OCI-LY7 (cell line): ENCODE data around the gene RBCK1. TPM values are rescaled to one million over a fixed set of nuclear protein-coding genes. Genes with fewer than 3 reads are reported as not detected.

Experiments used
- BruUV-seq: library from RNA; stranded (reverse); fragments of 400-500 nt; replicated peaks from 2 replicates; lab custom pipeline; 2021; lab: Mats Ljungman, UMichigan
- CTCF ChIA-PET: fragments of 300-600 bp; sonication (Branson Sonifier 250); formaldehyde crosslinking; loops from one replicate; lab custom pipeline; 2022; ENCODE audit warnings: antibody characterized with exemption; ENCODE audit not compliant: unreplicated experiment; lab: Charles Lee
- POLR2A ChIA-PET: fragments of 300-600 bp; sonication (Branson Sonifier 250); formaldehyde crosslinking; loops from one replicate; lab custom pipeline; 2022; ENCODE audit warnings: antibody characterized with exemption; lab: Charles Lee
- DNase-seq: peaks from one replicate; pipeline ENCODE4 v3.0.0-alpha.2; 2015; ENCODE audit warnings: low spot score
- H2AFZ ChIP-seq: fragments of 200-600 bp; sonication (generic), shearing (Covaris generic); 2 replicates; pipeline ENCODE4 v1.6.1; 2014; ENCODE audit warnings: mild to moderate bottlenecking, antibody characterized with exemption, low read length, moderate library complexity
- H3K27ac ChIP-seq: fragments of 200-600 bp; sonication (generic); 2 replicates; pipeline ENCODE4 v1.5.1; 2014; ENCODE audit warnings: mixed run types, low read depth, mild to moderate bottlenecking, moderate library complexity, low read length, inconsistent platforms; ENCODE audit not compliant: poor library complexity, severe bottlenecking
- H3K36me3 ChIP-seq: fragments of 200-600 bp; sonication (generic); 2 replicates; pipeline ENCODE4 v1.6.1; 2014; ENCODE audit warnings: mild to moderate bottlenecking, antibody characterized with exemption, low read length, moderate library complexity, mixed read lengths; ENCODE audit not compliant: insufficient read depth
- H3K4me1 ChIP-seq: fragments of 200-600 bp; sonication (generic); 2 replicates; pipeline ENCODE4 v1.5.1; 2014; ENCODE audit warnings: mild to moderate bottlenecking, low read length; ENCODE audit not compliant: insufficient read depth, poor library complexity, severe bottlenecking
- H3K4me2 ChIP-seq: fragments of 200-600 bp; sonication (generic); 2 replicates; pipeline ENCODE4 v1.6.1; 2014; ENCODE audit warnings: mild to moderate bottlenecking, low read length
- H3K4me3 ChIP-seq: fragments of 200-600 bp; sonication (generic); 2 replicates; pipeline ENCODE4 v1.5.1; 2014; ENCODE audit warnings: mild to moderate bottlenecking, low read depth, low read length; ENCODE audit not compliant: poor library complexity, severe bottlenecking
- H3K79me2 ChIP-seq: fragments of 200-600 bp; sonication (generic); 2 replicates; pipeline ENCODE4 v1.6.1; 2016; ENCODE audit warnings: low read depth, mild to moderate bottlenecking, low read length, moderate library complexity, mixed read lengths; ENCODE audit not compliant: insufficient read depth
- H3K9me2 ChIP-seq: fragments of 200-600 bp; sonication (generic); 2 replicates; pipeline ENCODE4 v1.6.1; 2016; ENCODE audit warnings: mild to moderate bottlenecking, low read length, mixed read lengths; ENCODE audit not compliant: insufficient read depth
- H3K9me3 ChIP-seq: fragments of 200-600 bp; sonication (generic); 2 replicates; pipeline ENCODE4 v1.6.1; 2014; ENCODE audit warnings: mild to moderate bottlenecking, mixed run types, low read length, mixed read lengths
- H4K20me1 ChIP-seq: fragments of 200-600 bp; sonication (generic); 2 replicates; pipeline ENCODE4 v1.6.1; 2014; ENCODE audit warnings: mild to moderate bottlenecking, antibody characterized with exemption, low read length, moderate library complexity, mixed read lengths; ENCODE audit not compliant: insufficient read depth
- EZH2phosphoT487 ChIP-seq: fragments of 200-600 bp; sonication (generic); IDR thresholded peaks from 2 replicates; pipeline ENCODE4 v1.6.1; 2018; ENCODE audit warnings: low read depth, borderline replicate concordance, mild to moderate bottlenecking, mixed run types, antibody characterized with exemption, low read length, moderate library complexity, mixed read lengths
- intact Hi-C: fragments of 100-400 bp; cut with micrococcal nuclease; formaldehyde crosslinking; loops from one replicate; pipeline ENCODE4 v1.10.0; 2022; ENCODE audit not compliant: unreplicated experiment
- total RNA-seq, 2 experiments: library from RNA; depleted of rRNA in 1 of 2; stranded (reverse); fragments of >200 nt in 1 of 2; shearing (Covaris generic) in 1 of 2; gene quantifications; 2 replicates each; pipeline ENCODE4 v1.2.3, GENCODE V29; 2014 to 2022
- TF ChIP-seq, protein P1 (sequence below): fragments of 200-600 bp; sonication (generic); conservative IDR thresholded peaks from 2 replicates; pipeline ENCODE4 v1.5.1; 2014; ENCODE audit warnings: mild to moderate bottlenecking, antibody characterized with exemption, low read length, moderate library complexity, mixed read lengths

RBCK1 gene
- total RNA-seq, 2 experiments from 2014 or later: 82.9 to 140 TPM

DNA sequence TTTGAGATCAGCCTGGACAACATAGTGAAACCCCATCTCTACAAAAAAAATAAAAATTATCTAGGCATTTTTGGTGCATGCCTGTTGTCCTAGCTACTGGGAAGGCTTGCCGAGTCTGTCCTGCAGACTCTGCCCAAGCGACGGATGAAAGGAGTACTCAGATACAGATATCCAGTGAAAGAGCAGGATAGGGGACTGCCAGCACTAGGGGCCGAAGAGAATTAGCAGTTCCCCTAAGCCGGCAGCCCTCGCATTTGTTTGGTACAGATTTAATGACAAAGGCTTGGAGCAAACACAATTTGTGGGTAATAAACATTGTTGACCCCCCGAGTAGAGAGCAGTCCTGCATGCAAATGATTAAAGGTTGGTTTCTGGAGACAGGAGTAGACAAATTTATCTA is 59.7 kb downstream of the RBCK1 start:
- H3K36me3 ChIP-seq: peaks cover 6% of the 10 kb centered on the region
- no peak overlapping the region for H3K4me3 ChIP-seq
- DNase-seq: no peak
- H3K79me2 ChIP-seq: no peaks in the 10 kb centered on the region
- H3K9me2 ChIP-seq: no peaks in the 10 kb centered on the region
- H2AFZ ChIP-seq: no peak overlapping the region
- ChIA-PET CTCF (no interaction called here), POLR2A (no interaction called here)
- H3K4me2 ChIP-seq: no peak overlapping the region
- H3K9me3 ChIP-seq: peaks cover 16% of the 10 kb centered on the region
- peaks cover 9% of the 10 kb centered on the region for H3K4me1 ChIP-seq
- no peaks in the 10 kb centered on the region for H4K20me1 ChIP-seq
- TF ChIP-seq, protein P1, sequence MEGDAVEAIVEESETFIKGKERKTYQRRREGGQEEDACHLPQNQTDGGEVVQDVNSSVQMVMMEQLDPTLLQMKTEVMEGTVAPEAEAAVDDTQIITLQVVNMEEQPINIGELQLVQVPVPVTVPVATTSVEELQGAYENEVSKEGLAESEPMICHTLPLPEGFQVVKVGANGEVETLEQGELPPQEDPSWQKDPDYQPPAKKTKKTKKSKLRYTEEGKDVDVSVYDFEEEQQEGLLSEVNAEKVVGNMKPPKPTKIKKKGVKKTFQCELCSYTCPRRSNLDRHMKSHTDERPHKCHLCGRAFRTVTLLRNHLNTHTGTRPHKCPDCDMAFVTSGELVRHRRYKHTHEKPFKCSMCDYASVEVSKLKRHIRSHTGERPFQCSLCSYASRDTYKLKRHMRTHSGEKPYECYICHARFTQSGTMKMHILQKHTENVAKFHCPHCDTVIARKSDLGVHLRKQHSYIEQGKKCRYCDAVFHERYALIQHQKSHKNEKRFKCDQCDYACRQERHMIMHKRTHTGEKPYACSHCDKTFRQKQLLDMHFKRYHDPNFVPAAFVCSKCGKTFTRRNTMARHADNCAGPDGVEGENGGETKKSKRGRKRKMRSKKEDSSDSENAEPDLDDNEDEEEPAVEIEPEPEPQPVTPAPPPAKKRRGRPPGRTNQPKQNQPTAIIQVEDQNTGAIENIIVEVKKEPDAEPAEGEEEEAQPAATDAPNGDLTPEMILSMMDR: no peak
- TF ChIP-seq EZH2phosphoT487: no peak
- intact Hi-C loops: no loop called here
- BruUV-seq: no TSS peak
- H3K27ac ChIP-seq: no peak overlapping the region

DNA sequence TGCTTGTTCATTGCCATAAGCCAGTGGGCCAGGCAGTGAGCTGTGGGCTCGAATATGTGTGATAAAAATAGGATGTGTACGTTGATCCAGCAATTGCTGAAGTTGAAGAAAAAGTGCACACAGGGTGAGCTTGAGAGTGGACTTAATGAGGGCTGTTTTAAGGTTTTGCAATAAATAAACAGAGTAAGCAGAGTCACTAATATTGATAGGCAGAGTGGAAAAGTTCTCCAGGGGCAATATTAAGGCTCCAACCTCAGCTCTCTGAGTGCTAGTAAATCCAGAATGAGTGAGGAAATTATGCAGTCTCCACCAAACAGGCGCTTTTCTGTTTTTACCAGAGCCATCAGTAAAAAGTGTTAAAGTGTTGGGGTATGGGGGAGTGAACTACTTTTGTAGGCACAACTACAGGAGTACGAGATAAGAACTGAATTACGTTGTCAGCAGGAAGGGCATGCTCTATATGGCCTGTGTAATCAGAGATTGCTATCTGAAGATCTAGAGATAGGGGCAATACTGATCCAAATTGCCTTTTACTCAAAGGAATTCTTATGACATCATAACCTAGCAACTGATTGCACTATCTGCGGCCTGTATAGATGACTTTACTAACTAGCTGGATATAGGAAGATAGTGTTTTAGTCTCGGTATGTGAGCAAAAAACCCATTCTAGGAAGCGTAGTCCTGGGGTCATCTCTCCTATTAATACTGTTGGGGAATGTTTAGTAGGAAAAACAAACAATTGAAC is 61.8 kb downstream of the RBCK1 start:
- no peak overlapping the region for H3K4me2 ChIP-seq
- H3K4me1 ChIP-seq: no peaks in the 10 kb centered on the region
- no peaks in the 10 kb centered on the region for H4K20me1 ChIP-seq
- no peak overlapping the region for H3K4me3 ChIP-seq
- POLR2A ChIA-PET: interaction anchor here (1.0 kb wide), 1 partner anchor 12 kb away, joined by 3 read pairs; no protein-coding TSS in a partner anchor
- no TSS peak for BruUV-seq
- CTCF ChIA-PET: no interaction called here
- intact Hi-C loops: no loop called here
- peaks cover 16% of the 10 kb centered on the region for H3K9me3 ChIP-seq
- H3K9me2 ChIP-seq: no peaks in the 10 kb centered on the region
- H3K27ac ChIP-seq: no peak overlapping the region
- TF ChIP-seq EZH2phosphoT487: no peak
- TF ChIP-seq, protein P1: no peak
- peaks cover 20% of the 10 kb centered on the region for H3K36me3 ChIP-seq
- H3K79me2 ChIP-seq: no peaks in the 10 kb centered on the region
- no peak for DNase-seq
- H2AFZ ChIP-seq: no peak overlapping the region

DNA sequence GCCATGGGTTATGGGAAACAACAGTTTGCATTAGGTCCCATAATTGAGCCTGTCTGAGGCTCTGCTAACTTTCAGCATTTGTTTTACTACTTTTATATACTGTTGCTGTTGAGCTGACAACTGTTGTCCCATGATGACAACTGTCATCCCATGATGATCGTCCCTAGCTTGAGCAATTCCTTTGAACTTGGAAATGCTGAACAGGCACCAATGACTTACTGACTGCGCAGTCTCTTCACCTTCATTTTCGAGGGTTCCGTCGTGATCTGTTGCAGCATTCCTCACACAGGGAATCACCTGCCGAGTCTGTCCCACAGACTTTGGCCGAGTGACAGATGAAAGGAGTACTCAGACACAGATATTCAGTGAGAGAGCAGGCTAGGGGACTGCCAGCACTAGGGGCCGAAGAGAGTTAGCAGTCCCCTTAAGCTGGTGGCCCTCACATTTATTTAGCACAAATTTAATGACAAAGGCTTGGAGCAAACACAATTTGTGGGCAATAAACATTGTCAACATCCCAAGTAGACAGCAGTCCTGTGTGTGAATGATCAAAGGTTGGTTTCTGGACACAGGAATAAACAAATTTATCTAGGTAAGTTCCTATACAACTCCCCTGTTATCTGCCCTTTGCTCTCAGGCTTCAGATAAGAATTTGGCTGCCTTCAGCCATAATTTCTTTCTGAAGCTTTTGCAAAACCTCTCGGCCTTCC is 64.2 kb downstream of the RBCK1 start:
- no peak overlapping the region for H3K4me3 ChIP-seq
- H3K9me2 ChIP-seq: no peaks in the 10 kb centered on the region
- peaks cover 32% of the 10 kb centered on the region for H3K36me3 ChIP-seq
- no peak for TF ChIP-seq EZH2phosphoT487
- TF ChIP-seq, protein P1: no peak
- H2AFZ ChIP-seq: no peak overlapping the region
- no peaks in the 10 kb centered on the region for H3K79me2 ChIP-seq
- peaks cover 9% of the 10 kb centered on the region for H3K9me3 ChIP-seq
- intact Hi-C loops: no loop called here
- no TSS peak for BruUV-seq
- H3K4me1 ChIP-seq: no peaks in the 10 kb centered on the region
- H4K20me1 ChIP-seq: no peaks in the 10 kb centered on the region
- DNase-seq: no peak
- H3K27ac ChIP-seq: no peak overlapping the region
- POLR2A ChIA-PET: interaction anchor here (0.6 kb wide), 2 partner anchors 15 to 99 kb away, joined by 3 to 4 read pairs; no protein-coding TSS in a partner anchor
- CTCF ChIA-PET: no interaction called here
- H3K4me2 ChIP-seq: no peak overlapping the region
